ENCODE measurements around the gene TMEM72.

TMEM72 gene

GRCh38 chr10:44890696-44891563 lies 20.2 kb upstream of the TMEM72 start:
- peak; percentile 61 for DNase-seq

- DNase-seq: no peak
Measured at GRCh38 chr10:44891721-44892120, 19.4 kb upstream of the TMEM72 start.

DNA sequence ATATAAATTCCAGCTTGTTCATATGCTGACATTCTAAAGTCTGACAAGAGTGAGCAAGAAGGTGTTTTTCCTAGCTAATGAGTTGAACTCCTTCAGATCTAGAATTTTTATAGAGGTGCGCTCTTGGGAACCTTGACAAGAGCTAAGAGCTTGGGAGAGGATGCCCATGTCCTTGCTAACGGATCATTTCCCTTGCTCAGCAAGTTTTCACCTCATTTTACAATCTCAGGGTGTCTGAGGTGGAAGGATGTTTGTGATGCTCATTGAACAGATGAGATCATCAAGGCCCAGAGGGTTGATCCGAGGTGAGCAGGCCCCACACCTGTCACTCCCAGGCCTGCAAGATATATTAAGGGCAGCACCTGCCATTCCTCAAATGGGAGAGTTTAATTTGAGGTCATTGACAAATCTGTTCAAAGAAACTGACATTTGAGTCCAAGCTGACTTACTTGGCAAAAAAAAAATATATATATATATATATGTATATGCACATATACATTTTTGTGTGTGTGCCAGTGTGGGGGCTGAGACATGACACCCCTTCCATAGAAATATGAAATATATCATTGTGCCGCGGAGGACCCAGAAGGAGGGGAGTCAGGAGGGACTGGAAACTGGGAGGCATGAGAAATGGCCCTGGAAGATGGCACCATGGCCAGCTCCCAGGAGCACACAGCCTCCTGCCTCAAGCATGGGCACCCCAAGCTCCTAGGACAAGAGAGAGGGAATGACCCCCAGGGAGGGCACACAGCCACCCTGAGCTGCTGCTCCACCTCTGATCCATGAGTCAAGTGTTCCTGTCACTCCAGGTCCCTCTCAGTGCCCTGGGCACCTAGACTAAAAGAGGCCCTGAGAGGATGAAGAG lies 17.3 kb upstream of the TMEM72 start:
- peak; percentile 73 for DNase-seq

DNA sequence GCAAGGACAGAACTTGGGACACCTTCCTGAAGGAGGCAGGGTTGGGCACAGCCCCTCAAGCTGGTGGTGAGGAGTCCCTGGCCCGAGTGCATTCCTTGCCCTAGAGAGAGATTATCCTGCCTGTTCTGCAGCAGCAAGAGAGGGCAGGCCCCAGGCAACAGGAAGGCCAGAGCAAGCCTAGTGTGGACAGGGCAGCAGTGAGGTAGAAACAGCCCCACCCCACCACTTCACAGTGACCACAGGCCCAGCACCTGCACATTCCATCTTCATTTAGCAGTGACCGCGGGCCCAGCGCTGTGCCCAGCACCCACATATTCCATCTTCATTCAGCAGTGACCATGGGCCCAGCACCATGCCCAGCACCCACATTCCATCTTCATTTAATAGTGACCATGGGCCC lies 16.4 kb upstream of the TMEM72 start:
- DNase-seq: no peak

GRCh38 chr10:44895280-44895679 lies 15.9 kb upstream of the TMEM72 start:
- DNase-seq: no peak

DNA sequence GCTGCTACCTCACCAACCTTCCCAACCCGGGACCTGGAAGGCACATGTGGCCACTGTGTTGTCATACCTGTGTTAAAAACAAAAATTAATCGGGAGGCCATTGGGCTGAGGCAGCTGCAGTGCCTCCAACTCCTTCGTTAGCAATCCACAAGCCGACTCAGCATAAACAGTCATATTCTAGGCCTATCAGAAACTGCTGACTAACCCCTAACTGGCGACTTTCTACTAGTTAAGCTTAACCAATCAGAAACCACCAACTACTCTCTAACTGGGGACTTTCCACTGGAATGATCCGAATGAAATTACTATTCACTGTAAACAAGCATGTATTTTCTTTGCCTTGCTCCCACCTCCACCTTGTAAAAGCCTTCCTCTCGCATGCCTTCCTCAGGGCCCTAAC lies 14.1 kb upstream of the TMEM72 start:
- peak; percentile 84 for DNase-seq

DNA sequence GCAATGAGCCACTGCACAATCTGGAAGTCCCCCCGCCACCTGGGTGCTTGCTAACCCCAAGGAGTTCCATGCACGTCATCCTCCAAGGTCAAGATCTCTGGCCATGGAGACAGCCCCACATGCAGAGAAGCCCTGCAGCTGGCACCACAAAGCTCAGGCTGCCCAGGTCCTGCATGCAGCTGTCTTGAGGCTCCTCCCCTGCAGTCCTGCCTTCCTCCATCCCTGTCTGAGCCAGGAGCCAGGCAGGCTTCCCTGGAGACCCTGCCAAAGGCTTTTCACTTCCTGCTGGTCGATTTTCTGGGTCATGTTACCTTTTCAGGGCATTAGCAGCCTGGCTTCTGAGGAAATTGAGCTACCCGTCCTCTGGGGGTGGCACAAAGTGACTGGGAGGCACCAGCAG lies 12.5 kb upstream of the TMEM72 start:
- DNase-seq: no peak

DNA sequence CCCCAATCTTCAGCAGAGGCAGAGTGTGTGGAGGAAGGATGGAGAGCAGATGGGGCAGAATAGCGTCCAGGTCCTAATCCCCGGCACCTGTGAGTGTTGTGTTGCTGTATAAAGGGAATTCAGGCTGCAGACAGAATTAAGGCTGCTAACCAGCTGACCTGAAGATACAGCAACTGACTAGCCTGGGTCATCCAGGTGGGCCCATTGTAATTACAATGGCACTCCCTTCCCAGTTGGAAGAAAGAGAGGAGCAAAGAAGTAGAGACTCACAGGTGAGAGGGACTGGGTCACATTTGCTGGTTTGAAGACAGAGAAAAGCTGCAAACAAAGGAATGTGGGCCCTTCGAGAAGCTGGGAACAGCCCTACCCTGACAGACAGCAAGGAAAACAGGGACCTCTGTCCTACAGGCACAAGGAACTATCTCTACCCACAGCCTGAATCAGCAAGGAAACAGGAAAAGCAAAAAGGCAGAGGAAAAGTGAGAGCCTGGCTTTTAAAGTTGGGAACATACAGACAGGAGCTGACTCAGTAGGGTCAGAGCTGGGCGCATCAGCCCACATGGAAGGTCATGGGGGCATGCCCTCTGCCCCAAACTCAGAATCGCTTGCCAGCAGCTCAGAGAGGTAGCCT lies 11.6 kb upstream of the TMEM72 start:
- no peak for DNase-seq

- DNase-seq: no peak
Measured at GRCh38 chr10:44902941-44903545, 8.1 kb upstream of the TMEM72 start.

DNA sequence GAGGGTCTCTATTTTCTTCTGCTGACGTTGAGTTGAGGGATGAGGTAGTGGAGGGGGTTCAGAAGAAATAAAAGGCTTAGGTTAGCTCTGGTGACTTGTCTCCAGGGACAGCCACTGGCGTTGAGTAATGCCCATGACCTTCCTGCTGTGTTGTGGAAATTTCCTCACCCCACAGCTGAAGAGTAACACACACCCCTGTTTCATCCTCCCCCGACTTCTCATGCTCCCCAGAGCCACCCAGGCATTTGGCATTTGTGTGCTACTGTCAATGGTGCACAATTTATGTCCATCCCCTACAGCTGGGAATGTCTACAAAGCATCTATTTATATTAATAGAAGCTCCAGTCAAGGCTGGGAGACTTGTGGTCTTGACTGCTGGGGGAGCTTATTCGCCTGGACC lies 4.7 kb upstream of the TMEM72 start:
- DNase-seq: no peak

DNA sequence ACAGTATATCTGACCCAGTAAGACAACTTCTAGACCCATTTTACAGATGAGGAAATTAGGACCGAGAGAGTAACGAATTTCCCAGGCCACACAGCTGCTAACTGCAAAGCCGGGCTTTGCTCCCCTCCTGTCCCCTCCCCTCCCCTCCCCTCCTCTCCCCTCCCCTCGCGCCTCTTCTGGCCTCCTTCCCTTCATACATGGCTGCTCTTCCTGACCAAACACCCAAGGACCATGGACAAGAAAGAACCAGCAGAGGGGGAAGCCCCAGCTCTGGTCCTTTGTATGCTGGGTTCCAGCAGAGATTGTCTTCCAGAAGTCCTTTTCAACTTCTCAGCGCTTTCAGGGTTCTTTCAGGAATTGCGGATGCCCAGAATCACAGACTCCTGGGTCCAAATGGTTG lies 3.6 kb upstream of the TMEM72 start:
- no peak for DNase-seq

- no peak for DNase-seq
Measured at GRCh38 chr10:44908066-44908749, 2.9 kb upstream of the TMEM72 start.

DNA sequence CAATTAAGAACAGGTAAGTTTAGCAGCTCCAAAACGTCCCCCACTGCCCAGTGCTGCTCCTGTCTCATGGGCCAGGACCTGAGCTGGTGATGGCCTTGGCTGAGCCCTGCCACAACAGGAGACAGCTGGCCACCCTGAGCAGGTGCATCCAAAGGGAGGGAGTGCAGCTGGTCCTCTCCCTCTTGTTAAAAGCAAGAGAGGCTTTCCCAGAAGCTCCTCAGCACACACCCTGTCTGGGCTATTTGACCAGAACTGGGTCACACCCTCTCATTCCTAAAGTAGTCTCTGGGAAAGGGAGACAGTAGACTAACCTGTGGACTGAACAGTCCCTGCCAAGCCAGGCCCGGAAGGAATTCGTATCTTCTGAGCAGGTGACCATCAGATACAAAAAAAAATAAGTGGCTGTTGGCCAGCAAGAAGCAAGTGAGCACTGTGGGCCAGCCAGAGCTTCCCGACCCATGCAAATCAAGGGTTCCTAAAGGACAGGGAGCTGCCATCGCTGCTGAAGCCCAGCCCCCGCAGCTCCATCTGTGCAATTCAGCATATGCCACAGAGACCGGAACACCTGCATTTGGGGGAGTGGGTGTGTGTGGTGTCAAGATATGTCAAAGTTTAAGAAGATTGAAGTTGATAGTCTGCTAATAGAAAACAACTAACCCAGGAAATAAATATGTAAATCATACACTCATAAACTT lies 2.1 kb upstream of the TMEM72 start:
- peak; percentile 47 for DNase-seq

DNA sequence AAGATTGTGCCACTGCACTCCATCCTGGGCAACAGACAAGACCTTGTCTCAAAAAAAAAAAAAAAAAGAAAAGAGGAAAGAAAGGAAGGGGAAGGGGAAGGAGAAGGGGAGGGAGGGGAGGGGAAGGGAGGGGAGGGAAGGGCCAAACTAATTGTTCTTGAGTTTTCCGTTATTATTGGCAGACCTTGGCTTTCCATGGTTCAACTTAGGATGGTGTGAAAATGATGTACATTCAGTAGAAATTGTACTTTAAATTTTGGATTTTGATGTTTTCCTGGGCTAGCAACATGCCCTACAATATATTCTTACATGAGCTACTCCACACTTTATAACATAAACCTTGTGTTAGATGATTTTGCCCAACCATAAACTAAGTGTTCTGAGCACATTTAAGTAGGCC lies 1.2 kb upstream of the TMEM72 start:
- DNase-seq: no peak

DNA sequence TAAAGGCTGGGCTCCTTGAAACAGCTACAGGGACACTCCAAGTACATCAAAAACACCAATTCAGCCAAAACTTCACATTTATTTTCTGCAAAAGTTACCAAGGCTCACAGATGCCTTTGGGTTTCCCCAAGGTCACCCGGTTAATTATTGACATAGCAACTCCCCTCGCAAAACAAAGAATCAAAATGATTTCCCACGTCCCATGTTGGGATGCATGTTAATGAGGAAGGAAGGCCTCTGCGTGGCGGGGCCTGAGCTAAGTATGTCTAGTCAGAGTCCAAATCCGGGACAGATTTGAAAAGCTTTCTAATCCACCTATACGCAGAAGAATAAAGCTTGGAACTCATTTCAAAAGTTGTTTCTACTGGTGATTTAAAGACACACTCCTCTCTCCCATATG lies 535 bp upstream of the TMEM72 start:
- DNase-seq: no peak

GRCh38 chr10:44911951-44912350 lies 814 bp downstream of the TMEM72 start:
- no peak for DNase-seq

GRCh38 chr10:44913350-44914081 lies 2.4 kb downstream of the TMEM72 start:
- DNase-seq: peak; percentile 50

DNA sequence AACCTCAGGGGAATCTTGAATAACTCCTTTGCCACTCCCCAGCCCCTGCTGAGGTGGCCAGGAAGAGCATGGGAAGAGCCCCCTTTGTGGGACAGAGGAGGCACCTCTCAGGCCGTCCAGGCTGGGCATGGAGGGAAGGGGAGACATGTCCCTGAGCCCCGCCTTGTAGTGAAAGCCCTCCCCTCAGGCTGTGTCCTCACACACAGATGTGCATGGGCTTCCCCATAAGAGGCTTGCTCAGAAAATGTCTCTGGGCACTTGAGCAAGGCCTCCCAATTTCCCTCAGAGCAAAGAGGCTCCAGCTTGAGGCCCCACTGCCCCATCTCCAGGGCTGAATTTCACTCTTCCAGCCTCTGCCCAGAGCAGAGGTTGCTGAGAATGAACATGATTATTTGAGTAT lies 3.8 kb downstream of the TMEM72 start:
- DNase-seq: no peak

- DNase-seq: no peak
Measured at GRCh38 chr10:44916429-44916828, 5.3 kb downstream of the TMEM72 start.

GRCh38 chr10:44917848-44918247 lies 6.7 kb downstream of the TMEM72 start:
- DNase-seq: no peak

DNA sequence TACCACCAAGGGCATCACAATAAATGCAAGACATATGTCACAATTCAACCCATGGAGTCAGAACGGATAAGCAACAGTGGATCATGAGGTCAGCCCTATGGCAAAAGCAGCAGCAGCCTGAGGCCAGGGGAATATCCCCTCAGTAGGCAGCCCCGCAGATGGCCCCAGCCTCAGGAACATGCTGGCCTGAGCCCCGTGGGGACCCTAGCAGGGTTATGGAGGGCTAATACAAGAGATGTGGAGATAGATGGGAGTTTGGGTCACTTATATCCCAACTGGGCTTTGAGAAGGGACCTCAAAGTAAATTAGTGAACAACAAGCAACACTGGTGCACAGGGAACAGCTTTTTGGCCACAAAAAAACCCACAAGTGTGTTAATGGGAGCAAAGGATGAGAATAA lies 9.1 kb downstream of the TMEM72 start:
- DNase-seq: no peak
